GM12864 (cell line): ENCODE results near the gene MRPL49.

Source experiments
- DNase-seq: peaks from one replicate; pipeline ENCODE4 v3.0.0-alpha.2; 2011; ENCODE audit warnings: low read depth
- H3K4me3 ChIP-seq: 2 replicates; pipeline ENCODE4 v1.5.1; 2011; ENCODE audit warnings: mild to moderate bottlenecking, low read depth, low read length, control low read depth
- CTCF ChIP-seq: IDR thresholded peaks from 2 replicates; pipeline ENCODE4 v1.5.1; 2011; ENCODE audit warnings: low read depth, mild to moderate bottlenecking, moderate library complexity, low read length, control low read depth, inconsistent platforms; ENCODE audit errors: missing control alignments

The MRPL49 gene

GRCh38 chr11:65125197-65126056, 3.3 kb downstream of the MRPL49 start:
- no peak for TF ChIP-seq CTCF
- DNase-seq, result no peak

GRCh38 chr11:65126624-65127274, 4.6 kb downstream of the MRPL49 start:
- no peak overlapping the region for H3K4me3 ChIP-seq
- no peak for DNase-seq
- TF ChIP-seq CTCF, result no peak

More at GRCh38 chr11:65125197-65126056, 3.3 kb downstream of the MRPL49 start:
- no peak overlapping the region for H3K4me3 ChIP-seq

- TF ChIP-seq CTCF, result no peak
- no peak overlapping the region for H3K4me3 ChIP-seq
- DNase-seq, result no peak
These were observed 5.5 kb downstream of the MRPL49 start for GRCh38 chr11:65127473-65128181.

GRCh38 chr11:65128182-65129145, 6.3 kb downstream of the MRPL49 start:
- no peak overlapping the region for H3K4me3 ChIP-seq
- TF ChIP-seq CTCF, result no peak
- no peak for DNase-seq

- H3K4me3 ChIP-seq, result no peak overlapping the region
- TF ChIP-seq CTCF, result no peak
- no peak for DNase-seq
These were observed 7.7 kb downstream of the MRPL49 start for GRCh38 chr11:65129649-65130441.
